A204.1 (cell line): ENCODE measurements around the gene REN.

Source experiments
- FAIRE-seq: peaks from 2 replicates; lab custom pipeline; 2012; peaks lifted over from hg19 to GRCh38; lab: Jason Lieb, UNC

REN gene

GRCh38 chr1:204190212-204191211, 24.4 kb upstream of the REN start:
- FAIRE-seq = no peak

DNA sequence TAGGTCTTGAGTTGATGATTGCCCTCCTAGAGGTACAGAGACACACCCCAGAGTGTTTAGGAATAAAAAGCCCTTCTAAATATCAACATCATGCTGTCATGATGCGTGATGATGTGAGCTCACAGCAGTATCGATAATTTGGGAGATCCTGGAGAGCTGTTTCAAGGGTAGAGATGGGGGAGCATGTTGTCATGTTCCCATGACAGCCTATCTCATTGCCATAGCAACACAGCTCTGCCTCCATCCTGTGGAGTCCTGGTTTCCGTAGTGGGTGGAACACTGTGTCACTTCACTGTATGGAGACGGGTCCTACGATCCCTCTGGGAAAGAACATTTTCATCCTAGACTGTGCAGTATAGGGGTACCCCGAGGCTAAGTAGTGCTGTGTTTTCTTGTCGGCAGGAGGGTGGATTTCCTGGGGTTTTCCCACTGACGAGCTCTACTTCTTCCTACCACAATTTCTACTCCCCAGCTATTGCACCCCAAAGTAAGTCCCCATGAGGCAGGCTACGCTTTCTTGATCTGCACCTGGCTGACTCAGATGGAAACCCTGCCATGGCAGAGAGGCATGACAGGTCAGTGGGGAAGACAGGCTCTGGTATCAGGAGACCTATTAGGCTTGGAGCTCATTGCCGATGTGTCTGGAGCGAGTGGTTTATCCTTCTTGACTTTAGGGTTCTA, 23.0 kb upstream of the REN start:
- FAIRE-seq = no peak

DNA sequence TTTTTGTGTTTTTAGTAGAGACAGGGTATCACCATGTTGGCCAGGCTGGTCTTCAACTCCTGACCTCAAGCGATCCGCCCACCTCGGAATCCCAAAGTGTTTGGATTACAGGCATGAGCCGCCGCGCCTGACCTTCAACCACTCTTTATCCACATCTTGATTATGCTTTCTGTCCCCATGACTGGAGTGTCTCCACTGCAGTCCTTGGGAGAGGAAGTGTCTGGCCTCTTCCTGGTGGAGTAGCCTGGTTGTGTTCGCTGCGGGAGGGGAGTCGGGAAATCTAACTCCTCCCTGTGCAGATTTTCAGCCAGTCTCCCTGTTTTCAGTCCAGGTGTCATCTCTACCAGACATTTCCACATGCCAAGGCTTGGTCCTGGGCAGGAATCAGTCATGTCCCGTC, 20.5 kb upstream of the REN start:
- FAIRE-seq = no peak

- no peak for FAIRE-seq
Measured at GRCh38 chr1:204181116-204181515, 15.0 kb upstream of the REN start.

DNA sequence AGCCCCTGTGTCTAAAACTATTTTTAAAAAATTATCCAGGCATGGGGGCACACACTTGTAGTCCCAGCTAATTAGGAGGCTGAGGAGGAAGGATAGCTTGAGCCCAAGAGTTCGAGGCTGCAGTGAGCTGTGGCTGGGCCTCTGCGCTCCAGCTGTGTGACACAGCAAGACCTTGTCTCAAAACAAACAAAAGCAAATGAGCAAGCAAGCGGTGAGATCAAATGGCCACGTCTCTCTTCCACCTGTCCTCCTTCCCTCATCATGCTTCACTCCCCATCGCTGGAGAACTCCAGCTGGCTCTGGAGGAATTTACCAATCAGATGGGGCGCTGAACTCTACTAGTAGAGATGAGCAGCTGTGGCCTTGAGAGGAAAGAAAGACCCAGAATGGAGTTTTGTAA, 14.0 kb upstream of the REN start:
- FAIRE-seq = no peak

- no peak for FAIRE-seq
Measured at GRCh38 chr1:204178487-204179281, 12.5 kb upstream of the REN start.

- FAIRE-seq = no peak
Measured at GRCh38 chr1:204177133-204177532, 11.0 kb upstream of the REN start.

- no peak for FAIRE-seq
Measured at GRCh38 chr1:204176049-204176448, 9.9 kb upstream of the REN start.

- FAIRE-seq = no peak
Measured at GRCh38 chr1:204174958-204175357, 8.8 kb upstream of the REN start.

- no peak for FAIRE-seq
Measured at GRCh38 chr1:204172404-204173029, 6.4 kb upstream of the REN start.

DNA sequence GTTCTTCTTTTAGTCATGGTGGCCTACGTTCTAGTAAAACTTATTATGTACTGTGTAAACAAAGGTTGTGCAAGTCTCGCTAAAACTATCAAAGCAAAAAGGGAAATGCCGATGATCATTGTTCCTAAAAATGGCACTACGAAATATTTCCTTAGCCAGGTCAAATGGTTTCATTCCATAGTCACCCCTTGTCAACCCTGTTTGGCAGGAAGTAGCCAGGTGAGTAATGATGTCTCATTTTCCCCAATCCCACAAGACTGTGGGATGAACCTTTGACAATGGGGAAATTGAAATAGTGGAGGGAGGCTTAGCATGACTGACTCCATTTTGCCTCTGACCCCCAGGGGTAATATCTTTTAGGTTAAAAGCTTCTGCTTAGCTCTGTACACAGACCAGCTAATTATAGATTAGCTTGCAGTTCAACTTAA, 5.6 kb upstream of the REN start:
- no peak for FAIRE-seq

GRCh38 chr1:204170494-204171155, 4.5 kb upstream of the REN start:
- no peak for FAIRE-seq

DNA sequence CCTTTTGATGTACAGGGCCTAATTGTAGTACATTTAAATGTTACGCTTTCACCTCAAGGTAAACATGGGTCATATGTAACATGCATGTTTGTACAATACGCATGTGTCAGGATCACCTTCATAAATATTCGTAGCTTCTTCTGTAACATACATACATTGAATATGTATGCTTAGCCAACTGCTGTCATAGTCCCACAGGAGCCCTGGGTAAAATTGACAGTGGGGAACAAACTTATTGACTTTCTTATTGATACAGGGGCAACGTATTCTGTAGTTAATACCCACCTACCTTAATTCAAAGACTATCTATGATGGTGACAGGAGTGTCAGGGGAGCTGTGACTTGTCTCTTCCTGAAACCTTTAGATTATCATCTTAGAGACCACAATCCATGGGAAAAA, 3.7 kb upstream of the REN start:
- no peak for FAIRE-seq

DNA sequence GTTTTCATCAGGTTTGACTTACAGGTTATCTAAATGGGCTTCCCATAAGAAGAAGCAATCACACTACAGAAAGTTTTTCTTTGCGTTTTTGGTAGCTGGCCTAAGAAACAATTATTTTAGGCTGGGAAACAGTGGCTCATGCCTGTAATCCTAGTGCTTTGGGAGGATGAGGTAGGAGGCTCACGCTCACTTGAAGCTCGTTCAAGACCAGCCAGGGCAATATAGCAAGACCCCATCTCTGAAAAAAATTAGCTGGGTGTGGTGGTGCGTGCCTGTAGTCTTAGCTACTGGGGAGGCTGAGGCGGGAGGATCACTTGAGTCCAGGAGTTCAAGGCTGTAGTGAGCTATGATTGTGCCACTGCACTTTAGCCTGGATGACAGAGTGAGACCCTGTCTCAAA, 1.6 kb upstream of the REN start:
- no peak for FAIRE-seq

GRCh38 chr1:204162494-204163074, 3.6 kb downstream of the REN start:
- no peak for FAIRE-seq

DNA sequence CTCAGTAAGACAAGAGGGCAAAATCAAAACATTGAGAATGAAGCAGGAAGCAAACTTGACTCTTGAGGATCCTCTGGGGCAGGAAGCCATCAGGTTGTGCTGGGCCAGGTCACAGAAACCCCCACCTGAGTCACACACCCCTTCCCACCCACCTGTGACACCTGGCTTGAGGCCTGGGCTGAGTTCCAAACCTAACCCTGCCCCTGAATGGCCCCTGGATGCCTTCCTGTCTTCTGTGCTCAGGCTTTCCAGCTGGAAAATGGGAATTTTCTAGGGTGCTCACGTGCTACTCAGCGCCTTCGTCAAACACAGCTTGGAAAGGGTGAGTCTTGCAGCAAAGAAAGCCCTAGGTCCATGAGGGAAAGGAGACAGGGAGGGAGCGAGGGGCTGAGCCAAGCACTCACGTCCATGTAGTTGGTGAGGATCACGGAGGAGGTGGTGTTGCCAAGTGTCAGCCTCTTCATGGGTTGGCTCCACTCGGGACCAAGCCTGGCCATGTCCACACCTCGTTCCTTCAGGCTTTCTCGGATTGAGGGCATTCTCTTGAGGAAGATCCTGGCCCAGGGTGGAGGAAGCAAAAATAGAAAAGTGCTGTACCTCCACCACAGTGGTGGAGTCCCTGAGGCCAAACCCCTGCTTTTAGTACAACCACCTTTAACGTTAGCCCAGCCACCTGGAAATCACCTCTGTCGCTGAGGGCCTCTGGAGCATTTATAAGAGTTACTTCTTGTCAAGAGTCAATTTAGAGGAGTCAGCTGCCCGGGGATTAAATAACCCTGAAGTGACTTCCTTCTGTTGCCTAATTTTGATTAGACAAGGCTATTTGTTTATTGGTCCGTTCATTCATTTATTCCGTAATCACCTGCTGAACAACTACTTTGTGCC, 4.3 kb downstream of the REN start:
- FAIRE-seq = no peak

- no peak for FAIRE-seq
Measured at GRCh38 chr1:204157962-204158361, 8.2 kb downstream of the REN start.

- no peak for FAIRE-seq
Measured at GRCh38 chr1:204155881-204156280, 10.3 kb downstream of the REN start.

DNA sequence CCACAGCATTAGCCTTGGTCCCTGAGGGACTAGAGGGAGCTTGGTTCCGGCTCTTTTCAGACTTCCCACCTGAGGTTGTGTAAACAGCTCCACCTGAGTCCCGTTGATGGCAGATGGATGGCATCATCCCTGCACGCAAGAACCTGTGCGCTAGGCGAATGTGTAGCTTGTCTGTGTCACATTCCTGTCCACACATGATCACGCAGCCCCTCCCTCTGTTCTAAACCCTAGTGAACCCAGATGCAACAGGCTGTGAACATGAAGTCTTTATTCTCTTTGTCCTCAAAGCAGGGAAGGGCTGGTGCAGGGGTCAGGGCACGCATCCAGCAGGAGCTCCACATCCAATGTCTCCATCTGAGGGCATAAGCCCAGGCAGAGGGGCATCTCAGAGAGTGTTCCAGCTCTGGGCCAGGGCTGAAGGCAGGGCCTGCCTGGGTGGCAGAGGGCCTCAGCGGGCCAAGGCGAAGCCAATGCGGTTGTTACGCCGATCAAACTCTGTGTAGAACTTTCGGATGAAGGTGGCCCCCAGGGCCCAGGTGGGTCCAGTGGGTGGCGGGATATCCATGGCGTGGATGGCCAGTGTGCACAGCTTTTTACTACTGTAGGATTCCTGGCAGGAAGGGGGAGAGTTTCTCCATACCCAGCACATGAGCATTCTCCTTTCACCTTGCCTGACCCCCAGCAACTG, 11.4 kb downstream of the REN start:
- no peak for FAIRE-seq

DNA sequence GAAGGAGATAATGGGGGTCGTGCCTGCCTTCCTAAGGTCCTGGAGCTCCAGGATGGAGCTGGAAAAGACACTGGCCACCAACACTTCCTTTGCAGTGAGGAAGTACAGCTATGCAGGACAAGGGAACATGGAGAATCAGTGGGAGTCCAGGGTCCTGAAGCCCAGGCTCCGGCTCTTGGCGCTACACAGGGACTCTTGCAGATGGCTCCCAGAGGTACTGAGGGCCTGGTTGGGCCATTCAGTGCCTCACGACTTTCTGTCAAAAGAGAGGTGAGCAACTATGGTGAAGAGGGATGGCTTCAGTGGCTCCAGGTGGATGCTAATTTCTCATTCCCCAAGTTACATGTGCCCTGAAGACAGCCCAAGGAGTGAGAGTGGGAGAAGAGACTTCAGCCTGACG, 12.5 kb downstream of the REN start:
- no peak for FAIRE-seq
